HG03175 (cell line): ENCODE results near the gene DENND5B.

Experiments used
- ATAC-seq: cut with Tn5 transposase; IDR thresholded peaks from one replicate; pipeline ENCODE4 v1.9.1; 2021; ENCODE audit warnings: mild to moderate bottlenecking, moderate library complexity; ENCODE audit not compliant: unreplicated experiment

The DENND5B gene

GRCh38 chr12:31342286-31342685 lies 248.7 kb downstream of the DENND5B start:
- no peak for ATAC-seq

DNA sequence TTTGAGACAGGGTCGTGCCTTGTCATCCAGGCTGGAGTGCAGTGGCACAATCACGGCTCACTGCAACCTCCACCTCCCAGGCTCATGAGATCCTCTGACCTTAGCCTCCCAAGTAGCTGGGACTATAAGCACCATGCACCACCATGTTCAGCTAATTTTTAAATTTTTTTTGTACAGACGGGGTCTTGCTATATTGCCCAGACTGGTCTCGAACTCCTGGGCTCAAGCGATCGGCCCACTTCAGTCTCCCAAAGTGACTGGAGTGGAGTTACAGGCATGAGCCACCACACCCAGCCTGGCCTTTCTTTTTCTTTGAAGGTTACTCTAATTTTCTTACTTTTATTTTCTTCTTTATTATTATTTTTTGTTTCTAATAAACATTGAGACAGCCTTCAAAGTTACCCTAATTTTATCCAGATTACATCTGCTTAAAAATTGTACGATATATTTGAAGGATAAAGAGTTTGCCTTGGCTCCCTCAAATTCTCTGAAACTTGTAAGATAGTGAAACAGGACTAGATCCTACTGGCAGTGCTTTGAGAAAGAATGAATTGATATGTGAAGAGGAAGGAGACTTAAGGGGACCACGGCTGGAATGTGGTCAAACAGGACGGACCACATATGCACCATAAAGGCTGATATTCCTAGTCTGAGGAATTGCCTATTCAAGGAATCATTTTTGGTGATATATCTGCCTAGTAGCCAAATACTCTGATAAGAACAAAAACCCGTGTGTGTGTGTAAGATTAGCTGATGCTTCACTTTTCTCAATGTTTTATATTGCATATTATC lies 250.9 kb downstream of the DENND5B start:
- ATAC-seq, result no peak

DNA sequence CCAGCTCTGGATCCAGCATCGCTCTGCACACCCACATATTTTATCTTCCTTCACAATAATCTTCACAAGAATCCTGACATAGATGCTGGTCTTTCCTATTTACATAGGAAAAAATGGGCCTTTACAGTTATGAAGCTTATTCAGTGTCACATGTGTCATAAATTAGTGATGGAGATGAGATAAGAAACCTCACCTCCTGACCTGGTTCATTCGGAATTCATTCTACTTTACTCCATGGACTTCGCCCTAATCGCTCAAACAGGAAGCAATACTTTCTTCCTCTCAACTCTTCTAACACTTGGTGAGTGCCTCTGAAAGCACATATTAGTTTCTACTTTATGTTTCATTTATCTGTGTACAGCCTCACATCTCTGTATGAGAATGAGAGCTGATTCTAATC lies 253.0 kb downstream of the DENND5B start:
- no peak for ATAC-seq
